Measurements from ENCODE around the gene BDNF.
"Not testable (repeated sequence)": the region's sequence is repeated elsewhere in the genome, so short reads cannot be mapped to it uniquely, and the experiment has no call there.

BDNF gene

DNA sequence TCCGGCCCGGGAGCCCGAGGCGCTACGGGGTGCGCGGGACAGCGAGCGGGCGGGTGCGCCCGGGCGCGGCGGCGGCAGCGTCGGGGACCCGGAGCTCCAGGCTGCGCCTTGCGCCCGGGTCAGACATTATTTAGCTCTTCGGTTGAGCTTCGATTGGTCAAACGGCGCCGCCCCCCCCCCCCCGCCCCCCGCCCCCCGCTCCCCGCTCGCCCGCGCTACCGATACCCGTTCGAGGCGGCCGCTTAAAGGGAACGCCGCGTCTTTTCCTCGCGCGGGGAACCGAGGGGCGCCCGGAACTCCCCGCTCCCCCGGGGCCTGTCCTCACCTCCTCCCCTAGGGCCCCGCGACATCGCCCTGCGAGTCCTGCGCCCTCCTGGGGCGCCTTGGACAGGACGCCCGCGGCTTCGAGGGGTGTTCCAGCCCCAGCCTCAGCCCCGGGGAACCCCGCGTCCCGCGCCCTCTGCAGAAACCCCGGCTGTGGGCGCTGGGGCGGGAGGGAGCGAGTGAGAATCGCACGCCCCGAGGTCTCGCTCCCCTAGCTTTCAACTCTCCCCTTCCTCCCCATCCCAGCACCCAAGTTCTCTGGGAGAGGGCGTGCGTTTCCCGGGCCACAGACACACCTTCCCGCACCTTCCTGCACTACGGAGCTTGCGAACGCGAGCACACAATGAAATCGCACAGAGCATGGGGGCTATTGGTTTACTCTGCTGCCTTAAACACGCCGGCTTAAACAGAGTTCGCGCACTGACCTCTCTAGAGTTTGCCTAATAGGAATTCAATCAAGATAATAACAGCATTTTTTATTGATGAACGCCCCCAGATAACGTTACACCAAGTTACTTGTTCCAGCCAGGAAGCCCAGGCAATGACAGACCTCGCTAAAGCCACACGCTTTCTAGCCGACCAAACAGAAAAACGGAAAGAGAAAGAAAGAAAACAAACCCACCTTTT is at the start of gene BDNF:
TSS of gene BDNF (minus strand) at position 105 of the 951 bp plus-strand sequence. CDS start 41,891 bp downstream, outside the sequence.
- no peaks in the 10 kb centered on the region for H3K79me2 ChIP-seq (ENCODE audit: insufficient read depth, low read length)
- H3K4me2 ChIP-seq (ENCODE audit: low read depth, low read length, poor library complexity, severe bottlenecking), result no peak within 1 kb of the TSS
- H3K4me1 ChIP-seq (ENCODE audit: insufficient read depth, low read length, poor library complexity, severe bottlenecking), result no peaks in the 10 kb centered on the region
- no peaks in the 10 kb centered on the region for H4K20me1 ChIP-seq (ENCODE audit: insufficient read depth, low read length, poor library complexity, severe bottlenecking)
- H3K9ac ChIP-seq (ENCODE audit: low read depth, low read length, poor library complexity, severe bottlenecking), result no peak within 1 kb of the TSS
- no peak within 1 kb of the TSS for H2AFZ ChIP-seq (ENCODE audit: low read length)
- no peaks in the 10 kb centered on the region for H3K36me3 ChIP-seq (ENCODE audit: insufficient read depth, low read length)
- no peak within 1 kb of the TSS for H3K4me3 ChIP-seq (ENCODE audit: low read length, poor library complexity, severe bottlenecking)
- H3K9me3 ChIP-seq (ENCODE audit: insufficient read depth, low read depth, low read length), result no peaks in the 10 kb centered on the region
- TF ChIP-seq EZH2phosphoT487 (IDR thresholded peaks at IDR 0.05; ENCODE audit: borderline replicate concordance), result no peak
- TF ChIP-seq, protein P1, sequence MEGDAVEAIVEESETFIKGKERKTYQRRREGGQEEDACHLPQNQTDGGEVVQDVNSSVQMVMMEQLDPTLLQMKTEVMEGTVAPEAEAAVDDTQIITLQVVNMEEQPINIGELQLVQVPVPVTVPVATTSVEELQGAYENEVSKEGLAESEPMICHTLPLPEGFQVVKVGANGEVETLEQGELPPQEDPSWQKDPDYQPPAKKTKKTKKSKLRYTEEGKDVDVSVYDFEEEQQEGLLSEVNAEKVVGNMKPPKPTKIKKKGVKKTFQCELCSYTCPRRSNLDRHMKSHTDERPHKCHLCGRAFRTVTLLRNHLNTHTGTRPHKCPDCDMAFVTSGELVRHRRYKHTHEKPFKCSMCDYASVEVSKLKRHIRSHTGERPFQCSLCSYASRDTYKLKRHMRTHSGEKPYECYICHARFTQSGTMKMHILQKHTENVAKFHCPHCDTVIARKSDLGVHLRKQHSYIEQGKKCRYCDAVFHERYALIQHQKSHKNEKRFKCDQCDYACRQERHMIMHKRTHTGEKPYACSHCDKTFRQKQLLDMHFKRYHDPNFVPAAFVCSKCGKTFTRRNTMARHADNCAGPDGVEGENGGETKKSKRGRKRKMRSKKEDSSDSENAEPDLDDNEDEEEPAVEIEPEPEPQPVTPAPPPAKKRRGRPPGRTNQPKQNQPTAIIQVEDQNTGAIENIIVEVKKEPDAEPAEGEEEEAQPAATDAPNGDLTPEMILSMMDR (conservative IDR thresholded peaks at IDR 0.05; ENCODE audit: low read length), result no peak
- H3K27me3 ChIP-seq (ENCODE audit: insufficient read depth, low read length, poor library complexity, severe bottlenecking), result no peaks in the 10 kb centered on the region
- no peaks in the 10 kb centered on the region for H3K9me2 ChIP-seq (replicated peaks; ENCODE audit: low read depth, low read length)
- H3F3A ChIP-seq (ENCODE audit: low read depth), result no peaks in the 10 kb centered on the region

DNA sequence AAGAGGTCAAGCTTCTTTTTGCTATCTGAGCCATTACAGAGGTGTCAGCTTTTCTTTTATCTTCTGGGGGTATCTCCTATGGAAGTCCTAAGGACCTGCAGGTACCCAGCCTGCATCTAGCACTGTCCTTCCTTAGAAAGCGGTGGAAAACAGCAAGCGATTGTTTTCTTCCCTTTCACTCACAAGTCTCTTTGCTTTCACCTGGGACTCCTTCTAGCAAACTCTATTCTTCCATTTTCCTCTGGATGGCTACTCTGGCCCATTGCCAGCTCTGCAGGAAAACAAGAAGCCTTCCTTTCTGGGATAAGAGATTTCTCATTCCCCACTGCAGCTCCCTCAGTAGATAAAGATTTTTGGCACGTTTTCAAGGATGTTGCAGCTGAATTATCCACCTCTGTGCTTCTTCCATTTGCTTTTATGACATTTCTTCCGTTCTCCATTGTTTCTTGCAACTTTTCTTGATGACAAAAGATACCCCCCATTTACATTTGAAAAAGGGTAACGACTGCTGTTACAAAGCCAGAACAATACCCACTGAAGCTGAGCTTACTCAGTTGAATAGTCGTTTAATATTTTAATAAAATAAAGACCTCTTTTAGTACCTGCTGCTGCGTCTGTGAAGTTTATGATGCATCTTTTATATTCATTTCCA is 40.2 kb upstream of the BDNF start:
- H3K9me3 ChIP-seq (ENCODE audit: insufficient read depth, low read depth, low read length), result no peaks in the 10 kb centered on the region
- no peaks in the 10 kb centered on the region for H3K9me2 ChIP-seq (replicated peaks; ENCODE audit: low read depth, low read length)
- H3F3A ChIP-seq (ENCODE audit: low read depth), result no peaks in the 10 kb centered on the region
- no peaks in the 10 kb centered on the region for H3K36me3 ChIP-seq (ENCODE audit: insufficient read depth, low read length)
- no peaks in the 10 kb centered on the region for H3K27me3 ChIP-seq (ENCODE audit: insufficient read depth, low read length, poor library complexity, severe bottlenecking)
- H3K79me2 ChIP-seq (ENCODE audit: insufficient read depth, low read length), result no peaks in the 10 kb centered on the region
- no peak overlapping the region for H3K4me2 ChIP-seq (ENCODE audit: low read depth, low read length, poor library complexity, severe bottlenecking)
- no peak overlapping the region for H3K4me3 ChIP-seq (ENCODE audit: low read length, poor library complexity, severe bottlenecking)
- no peaks in the 10 kb centered on the region for H4K20me1 ChIP-seq (ENCODE audit: insufficient read depth, low read length, poor library complexity, severe bottlenecking)
- H3K4me1 ChIP-seq (ENCODE audit: insufficient read depth, low read length, poor library complexity, severe bottlenecking), result no peaks in the 10 kb centered on the region
- H2AFZ ChIP-seq (ENCODE audit: low read length), result no peak overlapping the region
- no peak overlapping the region for H3K9ac ChIP-seq (ENCODE audit: low read depth, low read length, poor library complexity, severe bottlenecking)
- TF ChIP-seq, protein P1 (conservative IDR thresholded peaks at IDR 0.05; ENCODE audit: low read length), result no peak
- no peak for TF ChIP-seq EZH2phosphoT487 (IDR thresholded peaks at IDR 0.05; ENCODE audit: borderline replicate concordance)

DNA sequence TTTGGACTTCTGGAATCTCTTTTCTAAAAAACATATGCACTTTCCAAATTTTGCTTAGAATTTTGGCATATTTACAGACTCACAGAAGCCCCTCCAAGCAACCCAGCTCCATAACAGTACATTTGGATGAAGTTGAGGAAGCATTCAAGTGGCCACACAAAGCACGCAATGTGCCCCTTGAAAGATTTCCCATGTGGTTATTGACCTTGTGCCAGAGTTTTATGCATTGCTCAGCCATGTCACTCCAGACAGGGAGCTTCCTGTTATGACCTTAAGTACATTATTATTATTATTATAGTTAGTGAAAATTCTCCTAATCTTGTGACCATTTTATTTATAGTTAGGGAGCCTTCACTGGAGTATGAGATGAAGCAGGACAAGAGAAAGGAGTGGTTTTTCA is 35.0 kb upstream of the BDNF start:
- Histone ChIP-seq H3K4me1 (ENCODE audit: insufficient read depth, low read length, poor library complexity, severe bottlenecking) (no peaks in the 10 kb centered on the region), H4K20me1 (ENCODE audit: insufficient read depth, low read length, poor library complexity, severe bottlenecking) (no peaks in the 10 kb centered on the region), H3K27me3 (ENCODE audit: insufficient read depth, low read length, poor library complexity, severe bottlenecking) (no peaks in the 10 kb centered on the region), H3K4me2 (ENCODE audit: low read depth, low read length, poor library complexity, severe bottlenecking) (no peak overlapping the region), H3K4me3 (ENCODE audit: low read length, poor library complexity, severe bottlenecking) (no peak overlapping the region), H3K9me3 (ENCODE audit: insufficient read depth, low read depth, low read length) (no peaks in the 10 kb centered on the region), H3K9ac (ENCODE audit: low read depth, low read length, poor library complexity, severe bottlenecking) (no peak overlapping the region), H2AFZ (ENCODE audit: low read length) (no peak overlapping the region), H3K9me2 (replicated peaks; ENCODE audit: low read depth, low read length) (no peaks in the 10 kb centered on the region), H3K79me2 (ENCODE audit: insufficient read depth, low read length) (no peaks in the 10 kb centered on the region), H3F3A (ENCODE audit: low read depth) (no peaks in the 10 kb centered on the region), H3K36me3 (ENCODE audit: insufficient read depth, low read length) (no peaks in the 10 kb centered on the region)
- TF ChIP-seq, protein P1 (conservative IDR thresholded peaks at IDR 0.05; ENCODE audit: low read length), result no peak
- TF ChIP-seq EZH2phosphoT487 (IDR thresholded peaks at IDR 0.05; ENCODE audit: borderline replicate concordance), result no peak

DNA sequence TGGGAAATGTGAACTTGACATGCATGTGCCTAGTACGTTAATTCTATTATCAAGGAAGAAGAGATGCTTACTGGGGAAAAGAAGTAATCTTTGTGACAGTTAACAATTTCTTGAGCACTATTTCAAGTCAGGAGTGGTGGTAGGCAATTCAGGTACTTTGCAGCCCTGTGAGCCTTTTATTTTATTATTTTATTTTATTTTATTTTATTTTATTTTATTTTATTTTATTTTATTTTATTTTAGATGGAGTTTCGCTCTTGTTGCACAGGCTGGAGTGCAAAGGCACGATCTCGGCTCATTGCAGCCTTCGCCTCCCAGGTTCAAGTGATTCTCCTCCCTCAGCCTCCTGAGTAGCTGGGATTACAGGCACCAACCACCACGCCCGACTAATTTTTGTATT is 31.5 kb upstream of the BDNF start:
- H3K36me3 ChIP-seq (ENCODE audit: insufficient read depth, low read length); H3K27me3 ChIP-seq (ENCODE audit: insufficient read depth, low read length, poor library complexity, severe bottlenecking); H3F3A ChIP-seq (ENCODE audit: low read depth); H2AFZ ChIP-seq (ENCODE audit: low read length); H3K9ac ChIP-seq (ENCODE audit: low read depth, low read length, poor library complexity, severe bottlenecking); H3K79me2 ChIP-seq (ENCODE audit: insufficient read depth, low read length); H4K20me1 ChIP-seq (ENCODE audit: insufficient read depth, low read length, poor library complexity, severe bottlenecking); H3K4me3 ChIP-seq (ENCODE audit: low read length, poor library complexity, severe bottlenecking); H3K9me2 ChIP-seq (replicated peaks; ENCODE audit: low read depth, low read length); H3K4me2 ChIP-seq (ENCODE audit: low read depth, low read length, poor library complexity, severe bottlenecking); H3K9me3 ChIP-seq (ENCODE audit: insufficient read depth, low read depth, low read length); H3K4me1 ChIP-seq (ENCODE audit: insufficient read depth, low read length, poor library complexity, severe bottlenecking): not testable (repeated sequence)
